Neural cell (in vitro differentiated cells): ENCODE measurements around the gene CTNNA2. TPM values are rescaled to one million over a fixed set of nuclear protein-coding genes. Genes with fewer than 3 reads are reported as not detected.

ENCODE experiments used
- H2AFZ ChIP-seq: fragments of 200-600, 300-800 bp; sonication (generic), shearing (Covaris generic); 2 replicates; pipeline ENCODE4 v1.6.0; 2014; ENCODE audit warnings: low read depth, mild to moderate bottlenecking, antibody characterized with exemption, low read length, moderate library complexity
- H3F3A ChIP-seq: fragments of 200-600 bp; shearing (Covaris generic); 2 replicates; pipeline ENCODE4 v1.6.1; 2016; ENCODE audit warnings: mild to moderate bottlenecking, moderate library complexity, mixed read lengths, antibody characterized with exemption, low read length; ENCODE audit not compliant: insufficient read depth, poor library complexity, severe bottlenecking
- H3K27ac ChIP-seq: fragments of 200-600, 300-800 bp; sonication (generic), shearing (Covaris generic); 2 replicates; pipeline ENCODE4 v1.5.1; 2014; ENCODE audit warnings: mild to moderate bottlenecking, low read length, moderate library complexity
- H3K27me3 ChIP-seq: fragments of 300-800, 200-600 bp; sonication (generic), shearing (Covaris generic); 2 replicates; pipeline ENCODE4 v1.6.0; 2014; ENCODE audit warnings: mild to moderate bottlenecking, low read depth, low read length, moderate library complexity; ENCODE audit not compliant: insufficient read depth
- H3K36me3 ChIP-seq: fragments of 300-800, 200-600 bp; sonication (generic), shearing (Covaris generic); 2 replicates; pipeline ENCODE4 v1.5.1; 2014; ENCODE audit warnings: mild to moderate bottlenecking, antibody characterized with exemption, low read length, moderate library complexity; ENCODE audit not compliant: insufficient read depth
- H3K4me2 ChIP-seq: fragments of 300-800, 200-600 bp; sonication (generic), shearing (Covaris generic); 2 replicates; pipeline ENCODE4 v1.6.0; 2014; ENCODE audit warnings: mild to moderate bottlenecking, low read length
- H3K4me3 ChIP-seq: fragments of 300-800, 200-600 bp; sonication (generic), shearing (Covaris generic); 2 replicates; pipeline ENCODE4 v1.5.1; 2014; ENCODE audit warnings: mild to moderate bottlenecking, low read length, moderate library complexity
- H3K79me2 ChIP-seq: fragments of 200-600 bp; shearing (Covaris generic); replicated peaks from 2 replicates; pipeline ENCODE4 v1.6.0; 2014; ENCODE audit warnings: mild to moderate bottlenecking, low read length, moderate library complexity; ENCODE audit not compliant: insufficient read depth
- H3K9ac ChIP-seq: fragments of 300-800, 200-600 bp; sonication (generic), shearing (Covaris generic); 2 replicates; pipeline ENCODE4 v1.6.1; 2016; ENCODE audit warnings: mild to moderate bottlenecking, low read length, mixed read lengths
- H3K9me2 ChIP-seq: fragments of 200-600 bp; shearing (Covaris generic); 2 replicates; pipeline ENCODE4 v1.6.1; 2016; ENCODE audit warnings: mild to moderate bottlenecking, low read length, mixed read lengths; ENCODE audit not compliant: insufficient read depth
- H3K9me3 ChIP-seq: fragments of 200-600, 300-800 bp; sonication (generic), shearing (Covaris generic); 2 replicates; pipeline ENCODE4 v1.6.1; 2016; ENCODE audit warnings: mild to moderate bottlenecking, mixed run types, low read length, moderate library complexity, mixed read lengths
- H4K20me1 ChIP-seq: fragments of 200-600 bp; shearing (Covaris generic); 2 replicates; pipeline ENCODE4 v1.6.1; 2016; ENCODE audit warnings: mild to moderate bottlenecking, mixed run types; ENCODE audit not compliant: insufficient read depth
- CTCF ChIP-seq: fragments of 450-650 bp; IDR thresholded peaks from 2 replicates; pipeline ENCODE4 v1.5.1; 2014; ENCODE audit warnings: antibody characterized with exemption, mild to moderate bottlenecking, moderate library complexity; ENCODE audit not compliant: poor library complexity, severe bottlenecking
- EP300 ChIP-seq: fragments of 450-650 bp; conservative IDR thresholded peaks from 2 replicates; pipeline ENCODE4 v1.6.1; 2014; ENCODE audit warnings: antibody characterized with exemption, mild to moderate bottlenecking, moderate library complexity; ENCODE audit not compliant: poor library complexity, severe bottlenecking
- EZH2 ChIP-seq: fragments of 200-600, 300-800 bp; shearing (Covaris generic), sonication (generic); IDR thresholded peaks from 2 replicates; pipeline ENCODE4 v1.6.1; 2014; ENCODE audit warnings: antibody characterized with exemption, low read length, borderline replicate concordance, mild to moderate bottlenecking; ENCODE audit not compliant: insufficient read depth, poor library complexity, severe bottlenecking
- MXI1 ChIP-seq: fragments of 450-650 bp; conservative IDR thresholded peaks from 2 replicates; pipeline ENCODE4 v1.6.1; 2014; ENCODE audit warnings: antibody characterized with exemption, mild to moderate bottlenecking; ENCODE audit not compliant: poor library complexity, severe bottlenecking
- POLR2AphosphoS5 ChIP-seq: IDR thresholded peaks from 2 replicates; pipeline ENCODE4 v1.6.1; 2012
- RAD21 ChIP-seq: fragments of 450-650 bp; conservative IDR thresholded peaks from 2 replicates; pipeline ENCODE4 v1.6.1; 2014; ENCODE audit warnings: antibody characterized with exemption, mild to moderate bottlenecking, moderate library complexity
- REST ChIP-seq: IDR thresholded peaks from 2 replicates; pipeline ENCODE4 v1.6.1; 2012; ENCODE audit warnings: borderline replicate concordance
- SMC3 ChIP-seq: fragments of 450-650 bp; conservative IDR thresholded peaks from 2 replicates; pipeline ENCODE4 v1.6.1; 2014; ENCODE audit warnings: antibody characterized with exemption, mild to moderate bottlenecking, moderate library complexity; ENCODE audit not compliant: poor library complexity
- TAF1 ChIP-seq: IDR thresholded peaks from 2 replicates; pipeline ENCODE4 v1.6.1; 2012; ENCODE audit warnings: low read depth
- polyA plus RNA-seq: library from polyadenylated mRNA; depleted of rRNA; stranded (reverse); fragments of >200 nt; gene quantifications from 2 replicates; pipeline ENCODE4 v1.2.3, GENCODE V29; 2014

Gene CTNNA2
- polyA plus RNA-seq, 1 donor from 2014 or later: 194 TPM

GRCh38 chr2:80113399-80113798, 600.5 kb downstream of the CTNNA2 start:
- no peak overlapping the region for H3K4me2 ChIP-seq
- H3K9ac ChIP-seq: no peak overlapping the region
- H3K9me2 ChIP-seq: no peaks in the 10 kb centered on the region
- no peak overlapping the region for H3K4me3 ChIP-seq
- H3F3A ChIP-seq: no peaks in the 10 kb centered on the region
- H3K9me3 ChIP-seq: no peaks in the 10 kb centered on the region
- H4K20me1 ChIP-seq: no peaks in the 10 kb centered on the region
- TF ChIP-seq MXI1: no peak
- H2AFZ ChIP-seq: no peak overlapping the region
- H3K36me3 ChIP-seq: no peaks in the 10 kb centered on the region
- H3K27me3 ChIP-seq: no peaks in the 10 kb centered on the region
- no peak overlapping the region for H3K27ac ChIP-seq
- H3K79me2 ChIP-seq: no peaks in the 10 kb centered on the region

- no peak overlapping the region for H3K9ac ChIP-seq
- H3K27ac ChIP-seq: no peak overlapping the region
- H3K27me3 ChIP-seq: no peaks in the 10 kb centered on the region
- no peaks in the 10 kb centered on the region for H3K9me3 ChIP-seq
- H2AFZ ChIP-seq: no peak overlapping the region
- H3K4me3 ChIP-seq: no peak overlapping the region
- H3K36me3 ChIP-seq: no peaks in the 10 kb centered on the region
- no peak overlapping the region for H3K4me2 ChIP-seq
- no peaks in the 10 kb centered on the region for H3F3A ChIP-seq
- no peak for TF ChIP-seq CTCF
- no peak for TF ChIP-seq RAD21
- no peak for TF ChIP-seq EZH2
- no peak for TF ChIP-seq MXI1
- TF ChIP-seq TAF1: no peak
- no peak for TF ChIP-seq SMC3
- TF ChIP-seq REST: no peak
- no peak for TF ChIP-seq EP300
- no peaks in the 10 kb centered on the region for H3K79me2 ChIP-seq
- H3K9me2 ChIP-seq: no peaks in the 10 kb centered on the region
- H4K20me1 ChIP-seq: no peaks in the 10 kb centered on the region
These were observed 602.0 kb downstream of the CTNNA2 start for GRCh38 chr2:80114812-80115211.

GRCh38 chr2:80117401-80117800, 604.5 kb downstream of the CTNNA2 start:
- no peak overlapping the region for H3K4me2 ChIP-seq
- H3K79me2 ChIP-seq: no peaks in the 10 kb centered on the region
- H2AFZ ChIP-seq: no peak overlapping the region
- no peaks in the 10 kb centered on the region for H3K27me3 ChIP-seq
- no peaks in the 10 kb centered on the region for H4K20me1 ChIP-seq
- H3F3A ChIP-seq: no peaks in the 10 kb centered on the region
- no peak for TF ChIP-seq REST
- TF ChIP-seq SMC3: no peak
- TF ChIP-seq CTCF: no peak
- TF ChIP-seq EP300: no peak
- TF ChIP-seq TAF1: no peak
- no peak for TF ChIP-seq MXI1
- TF ChIP-seq RAD21: no peak
- TF ChIP-seq EZH2: no peak
- TF ChIP-seq POLR2AphosphoS5: no peak
- H3K4me3 ChIP-seq: no peak overlapping the region
- H3K9me3 ChIP-seq: no peaks in the 10 kb centered on the region
- H3K9ac ChIP-seq: no peak overlapping the region
- H3K36me3 ChIP-seq: no peaks in the 10 kb centered on the region
- H3K9me2 ChIP-seq: no peaks in the 10 kb centered on the region
- no peak overlapping the region for H3K27ac ChIP-seq
